NCI-H1092 treated with DMSO at 0.1 percent for 48 hours (cell line): Measurements from ENCODE around the gene GTF2F2.

Experiments used
- DNase-seq: peaks from one replicate; lab custom pipeline; 2025; lab: John Stamatoyannopoulos, UW

The GTF2F2 gene

GRCh38 chr13:45301263-45301662, 181.0 kb downstream of the GTF2F2 start:
- no peak for DNase-seq

GRCh38 chr13:45302507-45302906, 182.2 kb downstream of the GTF2F2 start:
- DNase-seq = no peak

- no peak for DNase-seq
These were observed 182.7 kb downstream of the GTF2F2 start for GRCh38 chr13:45303026-45303425.

- no peak for DNase-seq
These were observed 183.6 kb downstream of the GTF2F2 start for GRCh38 chr13:45303866-45304265.

- DNase-seq = no peak
These were observed 184.8 kb downstream of the GTF2F2 start for GRCh38 chr13:45305079-45305478.

- DNase-seq = no peak
These were observed 186.7 kb downstream of the GTF2F2 start for GRCh38 chr13:45306966-45307365.

- peak; percentile 53 for DNase-seq
These were observed 190.2 kb downstream of the GTF2F2 start for GRCh38 chr13:45310341-45311131.

- DNase-seq = no peak
These were observed 194.5 kb downstream of the GTF2F2 start for GRCh38 chr13:45314822-45315221.

GRCh38 chr13:45315520-45316167, 195.3 kb downstream of the GTF2F2 start:
- DNase-seq = no peak

GRCh38 chr13:45316338-45316737, 196.0 kb downstream of the GTF2F2 start:
- no peak for DNase-seq

- no peak for DNase-seq
These were observed 196.7 kb downstream of the GTF2F2 start for GRCh38 chr13:45316996-45317395.

- DNase-seq = no peak
These were observed 200.7 kb downstream of the GTF2F2 start for GRCh38 chr13:45320876-45321629.

- no peak for DNase-seq
These were observed 205.5 kb downstream of the GTF2F2 start for GRCh38 chr13:45325806-45326205.

GRCh38 chr13:45327253-45327955, 207.1 kb downstream of the GTF2F2 start:
- DNase-seq = no peak

- no peak for DNase-seq
These were observed 208.4 kb downstream of the GTF2F2 start for GRCh38 chr13:45328661-45329111.

- DNase-seq = no peak
These were observed 210.9 kb downstream of the GTF2F2 start for GRCh38 chr13:45331123-45331619.

- DNase-seq = no peak
These were observed 211.4 kb downstream of the GTF2F2 start for GRCh38 chr13:45331692-45332035.

- no peak for DNase-seq
These were observed 211.9 kb downstream of the GTF2F2 start for GRCh38 chr13:45332036-45332830.

GRCh38 chr13:45332831-45333219, 212.5 kb downstream of the GTF2F2 start:
- DNase-seq = no peak

GRCh38 chr13:45333251-45333976, 213.1 kb downstream of the GTF2F2 start:
- DNase-seq = no peak
